GM18505 (cell line): ENCODE measurements around the gene SDCBP2.

Experiments
- ATAC-seq: cut with Tn5 transposase; IDR thresholded peaks from one replicate; pipeline ENCODE4 v1.9.1; 2021; ENCODE audit not compliant: unreplicated experiment
- POLR2A ChIP-seq: IDR thresholded peaks from 4 replicates; pipeline ENCODE4 v1.6.1; 2011; ENCODE audit warnings: borderline replicate concordance; ENCODE audit not compliant: insufficient read depth, insufficient read length; ENCODE audit errors: extremely low read depth

The SDCBP2 gene

DNA sequence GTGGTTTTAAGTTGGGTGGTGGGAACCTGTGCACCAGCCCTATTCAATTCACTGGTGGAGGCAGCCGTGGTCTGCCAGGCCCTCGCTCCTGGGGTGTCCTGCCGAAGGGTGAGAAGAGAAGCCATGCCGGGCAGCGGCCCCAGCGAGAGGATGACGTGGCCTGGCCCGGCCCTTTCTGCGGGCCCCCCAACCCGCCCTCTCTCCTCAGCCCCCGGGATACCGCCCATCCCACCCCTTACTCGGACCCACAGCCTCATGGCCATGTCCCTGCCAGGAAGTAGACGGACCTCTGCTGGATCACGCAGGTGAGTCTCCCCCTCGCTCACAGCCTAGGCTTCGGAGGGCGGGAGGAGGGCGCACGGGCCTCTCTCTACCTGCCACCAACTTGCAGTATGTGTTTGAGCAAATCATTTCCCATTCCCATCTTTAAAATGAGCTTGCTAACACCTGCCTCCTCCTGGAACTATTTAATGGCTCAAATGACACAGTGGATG lies 32.8 kb downstream of the SDCBP2 start:
- no peak for TF ChIP-seq POLR2A
- no peak for ATAC-seq

DNA sequence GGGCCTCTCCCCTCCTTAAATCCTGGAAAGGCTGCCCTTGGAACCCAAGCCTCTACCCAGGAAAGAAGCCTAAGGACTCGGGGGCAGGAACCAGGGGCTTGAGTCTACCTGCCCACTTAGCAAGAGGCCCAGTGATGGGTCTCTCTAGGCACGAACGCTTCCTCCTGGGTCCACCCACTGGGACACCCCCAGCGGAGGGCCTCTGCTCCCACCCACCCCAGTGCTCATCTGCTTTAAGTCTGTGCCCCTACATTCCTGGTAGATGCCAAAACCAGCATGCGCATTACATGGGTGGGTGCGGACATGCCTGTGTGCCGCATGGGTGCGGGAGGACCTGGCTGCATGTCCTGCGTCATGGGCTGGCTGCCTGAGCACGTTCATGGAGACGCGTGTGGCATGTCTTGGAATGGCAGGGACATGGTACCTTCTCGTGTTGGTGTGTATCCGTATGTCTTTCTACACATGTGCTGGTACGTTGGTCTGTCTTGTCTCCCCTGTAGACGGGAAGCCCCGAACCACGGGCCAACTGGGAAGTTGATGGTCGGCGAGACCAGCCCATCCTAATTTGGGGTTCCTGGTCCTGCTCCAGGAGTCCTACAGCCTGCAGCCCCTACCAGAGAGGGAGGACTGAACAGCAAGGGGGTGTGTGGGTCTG lies 33.5 kb downstream of the SDCBP2 start:
- ATAC-seq, result no peak
- TF ChIP-seq POLR2A, result no peak

DNA sequence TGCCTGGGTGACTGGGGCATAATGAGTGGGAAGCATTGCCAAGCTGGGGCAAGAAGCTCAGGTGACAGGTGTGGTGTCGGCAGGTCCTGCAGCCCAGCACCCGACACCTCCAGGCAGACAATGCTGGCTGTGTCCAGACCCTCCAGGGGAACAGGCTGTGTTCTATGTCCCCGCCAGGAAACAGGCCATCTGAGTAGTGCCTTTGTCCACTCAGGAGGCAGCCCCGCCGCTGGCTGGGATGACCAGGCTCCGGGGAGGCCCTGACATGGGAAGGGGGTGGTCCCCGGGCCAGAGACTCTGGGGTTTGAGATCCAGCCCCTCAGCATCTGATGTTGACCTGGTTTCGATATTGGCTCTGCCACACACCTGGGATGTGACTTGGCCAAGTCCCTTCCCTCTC lies 34.4 kb downstream of the SDCBP2 start:
- ATAC-seq, result no peak
- TF ChIP-seq POLR2A, result no peak

DNA sequence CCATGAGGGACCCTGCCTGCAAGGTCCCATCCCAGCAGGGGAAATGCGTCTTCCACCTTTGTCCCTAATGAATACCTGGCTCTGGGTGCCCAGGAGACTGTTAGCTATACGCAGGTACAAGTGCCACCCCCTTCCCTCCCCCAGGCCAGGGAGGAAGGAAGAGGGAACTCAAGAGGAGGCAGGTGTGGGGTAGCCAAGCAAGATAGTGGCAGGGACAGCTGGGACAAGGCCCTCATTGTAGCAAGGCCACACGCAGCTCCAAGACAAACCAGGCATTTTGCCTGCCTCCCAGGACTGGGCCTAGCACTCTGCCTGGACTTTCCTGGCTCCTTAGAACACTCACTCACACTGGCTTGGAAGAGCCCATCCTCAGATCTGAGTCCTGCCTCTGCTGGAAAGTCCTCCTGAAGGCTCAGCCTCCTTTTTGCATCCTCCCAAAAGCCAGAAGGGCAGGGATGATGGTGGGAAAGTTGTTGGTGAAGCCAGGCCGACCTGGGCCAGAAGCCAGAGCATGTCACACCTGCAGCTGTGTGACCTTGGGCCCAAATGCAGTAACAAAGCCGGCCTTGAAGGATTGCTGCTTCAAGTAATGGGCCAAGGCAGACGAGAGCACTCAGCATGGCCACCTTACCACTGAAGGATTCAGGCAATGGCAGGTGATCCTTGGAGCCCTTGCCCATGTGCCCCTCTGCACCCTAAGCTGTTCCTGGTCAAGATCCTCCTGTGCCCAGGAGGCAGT lies 35.1 kb downstream of the SDCBP2 start:
- no peak for TF ChIP-seq POLR2A
- no peak for ATAC-seq

DNA sequence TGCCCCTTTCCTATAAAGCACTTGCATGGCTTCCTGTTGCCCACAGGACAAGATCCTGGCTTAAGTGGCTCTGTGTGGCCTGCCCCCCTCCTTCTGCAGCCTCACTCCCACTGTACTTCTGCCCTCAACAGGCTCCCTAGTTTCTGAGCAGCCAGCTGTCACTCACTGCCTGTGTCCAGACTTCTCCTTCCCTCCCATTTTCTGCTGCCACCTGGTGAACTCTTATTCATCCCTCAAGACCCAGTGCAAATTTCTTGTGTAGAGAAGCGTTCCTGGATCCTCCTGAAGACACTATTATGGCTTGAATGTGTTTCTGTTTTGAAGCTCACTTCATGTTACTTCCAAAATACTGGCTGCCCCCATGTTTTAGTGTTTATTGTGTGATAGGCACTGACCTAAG lies 36.3 kb downstream of the SDCBP2 start:
- no peak for ATAC-seq
- no peak for TF ChIP-seq POLR2A

DNA sequence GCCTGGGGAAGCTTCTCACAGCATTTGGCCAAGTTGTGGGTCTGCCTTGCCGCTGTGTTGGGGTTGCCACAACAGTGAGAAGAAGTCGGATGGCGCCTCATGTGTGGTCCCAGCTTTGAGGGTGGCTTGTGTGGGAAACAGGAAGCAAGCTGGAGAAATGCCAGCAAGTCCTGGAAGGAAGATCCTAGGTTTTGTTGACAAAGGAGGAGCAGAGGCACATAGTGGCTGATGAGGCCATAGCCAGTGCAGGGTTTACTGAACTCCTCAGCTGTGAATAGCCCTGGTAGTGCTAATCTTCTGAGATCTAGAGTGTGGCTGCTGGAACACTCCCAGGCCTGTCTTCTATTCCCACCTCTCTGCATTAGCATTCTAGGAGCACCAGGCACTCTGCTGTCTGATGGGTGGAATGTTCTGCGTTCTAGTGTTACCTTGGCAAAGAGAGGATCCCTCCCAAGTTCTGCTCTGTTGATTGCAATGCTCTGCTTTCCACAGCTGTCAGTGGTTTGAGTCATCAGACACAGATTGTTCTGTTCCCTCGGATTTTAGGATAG lies 37.7 kb downstream of the SDCBP2 start:
- ATAC-seq, result no peak
- no peak for TF ChIP-seq POLR2A

DNA sequence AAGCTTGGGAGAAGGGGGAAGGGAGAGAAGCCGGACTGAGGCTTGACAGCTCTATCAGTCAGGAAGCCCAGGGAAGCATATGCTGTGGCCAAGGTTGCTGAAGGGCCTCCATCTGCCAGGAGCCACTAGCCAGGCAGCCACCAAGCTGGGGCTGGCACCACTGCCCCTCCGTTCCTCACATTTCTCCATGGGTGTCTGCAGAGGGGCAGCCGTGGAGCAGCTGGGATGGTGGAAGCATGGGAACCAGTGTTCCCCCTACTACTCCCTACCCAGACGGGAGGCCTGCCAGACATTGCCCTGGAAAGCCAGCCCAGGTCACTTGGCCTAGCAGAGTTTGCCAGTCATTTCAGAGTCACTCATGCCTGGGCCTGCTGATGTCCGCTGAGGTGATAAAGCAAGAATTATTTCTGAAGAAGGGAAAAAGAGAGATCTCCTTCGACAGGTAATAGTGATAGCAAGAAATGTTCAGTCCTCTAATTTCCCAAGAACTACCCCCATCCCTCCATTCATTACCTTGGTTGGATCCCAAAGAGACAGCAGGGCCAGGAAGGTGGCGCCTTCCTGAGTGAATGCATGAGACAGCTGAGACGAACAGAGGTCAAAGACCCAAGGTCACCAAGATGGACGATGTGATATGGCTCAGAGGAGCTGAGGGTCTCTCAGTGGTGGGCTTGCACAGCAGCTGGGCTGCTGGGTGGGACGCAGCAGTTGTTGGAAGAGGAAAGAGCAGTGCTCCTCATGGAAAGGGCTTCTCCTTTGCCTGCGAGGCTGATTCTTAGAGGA lies 41.0 kb downstream of the SDCBP2 start:
- no peak for TF ChIP-seq POLR2A
- ATAC-seq, result no peak

DNA sequence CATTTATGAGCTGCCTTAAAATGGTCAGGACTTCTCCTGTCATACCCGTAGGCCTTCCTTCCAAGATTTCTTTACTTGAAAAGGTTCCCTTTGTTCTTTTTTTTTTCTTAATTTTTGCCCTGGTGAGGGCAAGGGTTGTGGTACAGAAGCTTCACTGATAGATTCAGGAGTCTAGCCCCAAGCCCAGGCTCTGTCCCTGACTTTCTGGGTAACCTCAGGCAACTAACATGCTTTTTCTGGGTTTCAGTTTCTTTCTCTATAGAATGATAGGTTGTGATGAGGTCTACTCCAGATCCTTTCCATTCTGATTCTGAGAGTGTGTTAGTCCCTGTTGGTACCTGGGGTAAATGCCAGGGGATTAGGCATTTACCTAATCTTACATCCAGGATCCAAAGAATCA lies 41.6 kb downstream of the SDCBP2 start:
- TF ChIP-seq POLR2A, result no peak
- no peak for ATAC-seq

DNA sequence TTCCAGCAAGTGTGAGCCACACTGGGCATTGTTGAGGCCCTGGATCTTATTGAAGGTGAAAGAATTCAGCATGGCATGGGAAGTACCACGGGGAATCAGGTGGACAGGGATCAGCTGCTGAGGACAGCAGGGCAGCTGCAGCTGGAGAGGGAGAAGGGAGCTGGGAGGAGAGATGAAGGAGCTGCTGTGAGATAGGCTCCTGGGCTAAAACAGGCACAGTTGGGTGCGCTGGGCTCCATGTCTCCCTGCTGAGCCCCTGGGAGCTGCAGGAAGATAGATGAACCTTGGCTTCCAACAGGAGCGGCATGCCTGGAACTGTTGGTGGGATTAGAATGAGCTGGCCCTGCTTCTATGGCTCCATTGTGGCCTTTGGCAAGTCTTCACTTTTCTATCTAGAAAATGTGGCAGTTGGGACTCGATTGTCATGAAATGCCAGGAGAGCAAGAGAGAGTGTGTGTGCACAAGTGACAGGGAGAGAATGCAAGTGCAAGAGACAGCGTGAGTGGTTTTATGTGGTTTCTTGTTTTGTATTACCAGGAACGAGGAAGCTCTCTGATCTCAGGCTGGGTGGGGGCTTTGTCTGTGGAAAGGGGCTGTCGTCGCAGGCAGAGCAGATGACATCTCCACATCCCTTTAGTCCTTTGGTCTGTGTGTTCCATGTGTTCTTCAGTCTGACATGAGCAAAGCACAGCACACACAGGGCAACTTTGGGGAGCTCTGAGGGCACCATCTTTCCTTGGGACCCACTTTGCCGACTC lies 42.5 kb downstream of the SDCBP2 start:
- no peak for ATAC-seq
- TF ChIP-seq POLR2A, result no peak

DNA sequence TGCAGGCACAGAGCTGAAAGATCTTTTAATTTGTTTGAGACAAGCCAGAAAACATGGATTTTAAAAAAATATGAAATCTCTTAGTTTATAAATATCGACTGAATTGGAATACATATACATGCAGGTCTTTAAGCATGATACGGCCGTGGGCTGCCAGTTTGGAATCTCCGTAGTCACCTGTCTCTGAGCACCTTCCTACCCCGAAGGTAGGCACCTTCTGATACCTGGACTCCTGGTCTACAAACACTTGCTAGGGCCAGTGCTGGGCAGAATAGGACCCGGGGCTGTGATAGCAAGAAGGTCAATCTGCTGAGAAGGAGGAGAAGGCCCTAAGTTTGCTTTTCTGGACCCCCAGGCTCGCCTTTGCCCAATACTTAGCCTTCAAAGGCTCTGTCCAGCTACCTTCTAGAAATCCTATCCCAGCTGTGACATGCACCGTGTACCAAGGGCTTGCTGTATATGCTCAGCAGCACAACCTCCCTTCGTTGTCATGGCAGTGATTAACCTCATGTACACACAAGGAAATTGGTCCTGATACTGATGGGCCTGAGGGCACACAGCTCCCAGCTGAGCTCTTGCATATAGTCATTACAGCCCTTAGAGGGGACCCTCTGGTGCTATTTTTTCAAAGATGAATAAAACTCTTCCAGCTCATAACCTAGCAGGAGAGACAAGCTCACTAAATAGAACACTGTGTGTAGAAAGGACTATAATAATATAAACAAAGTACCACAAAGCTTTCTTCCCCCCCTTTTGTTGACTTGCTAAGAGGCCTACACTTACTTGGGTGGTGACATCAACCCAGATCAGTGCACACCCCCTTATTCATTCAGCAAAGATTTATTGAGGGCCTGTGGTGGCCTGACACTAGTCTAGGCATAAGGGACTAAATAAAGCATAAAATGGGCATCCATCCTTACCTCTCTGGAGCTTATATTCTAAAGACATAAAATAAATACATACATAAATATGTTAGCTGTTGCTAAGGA lies 45.1 kb downstream of the SDCBP2 start:
- no peak for TF ChIP-seq POLR2A
- ATAC-seq, result no peak

DNA sequence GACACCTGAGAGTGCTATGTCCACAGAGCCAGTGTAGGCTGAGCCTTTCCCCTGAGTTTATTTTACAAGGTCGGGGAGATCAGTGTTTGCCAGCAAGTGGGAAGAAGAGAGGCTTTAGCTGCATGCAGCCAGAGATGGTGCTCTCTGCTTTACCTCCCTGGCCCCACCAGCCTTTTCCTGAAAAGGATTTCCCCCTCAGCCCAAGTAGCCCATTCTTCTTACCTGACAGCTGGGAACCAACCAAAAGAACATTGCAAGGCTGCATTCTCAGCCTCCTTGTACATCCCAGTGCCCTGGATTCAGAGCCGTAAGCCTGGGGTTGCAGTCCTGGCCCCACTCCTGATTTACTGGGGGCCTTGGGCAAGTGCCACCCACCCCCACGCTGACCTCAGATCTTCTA lies 46.0 kb downstream of the SDCBP2 start:
- ATAC-seq, result no peak
- no peak for TF ChIP-seq POLR2A
